DMS 273 (cell line): Measurements from ENCODE around the gene GOSR2.
A peak's percentile ranks its signal among the peaks of the same experiment; 100 is the strongest.
"Not testable (repeated sequence)": the region's sequence is repeated elsewhere in the genome, so short reads cannot be mapped to it uniquely, and the experiment has no call there.

Source experiments
- DNase-seq: peaks from one replicate; lab custom pipeline; 2025; ENCODE audit not compliant: unreplicated experiment; lab: John Stamatoyannopoulos, UW

The GOSR2 gene

DNA sequence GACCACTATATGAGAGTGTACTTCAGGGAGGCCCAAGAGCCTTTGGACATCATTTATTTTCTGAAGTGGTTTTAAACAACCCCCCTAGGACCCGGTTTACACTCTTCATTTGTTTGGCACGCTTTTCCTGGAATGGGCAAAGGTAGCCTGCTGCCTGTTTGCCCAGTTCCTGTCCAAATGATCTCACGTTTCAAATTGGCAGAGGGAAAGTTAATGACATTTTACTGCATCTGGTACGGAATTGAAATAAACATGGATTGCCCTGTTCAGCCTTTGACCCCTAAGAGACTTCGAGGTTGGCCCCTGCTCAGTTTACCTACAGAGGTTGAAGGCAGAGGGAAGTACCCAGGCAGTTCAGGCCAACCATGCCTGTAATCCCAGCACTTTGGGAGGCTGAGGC lies 61.9 kb downstream of the GOSR2 start:
- DNase-seq, result peak; percentile 94

DNA sequence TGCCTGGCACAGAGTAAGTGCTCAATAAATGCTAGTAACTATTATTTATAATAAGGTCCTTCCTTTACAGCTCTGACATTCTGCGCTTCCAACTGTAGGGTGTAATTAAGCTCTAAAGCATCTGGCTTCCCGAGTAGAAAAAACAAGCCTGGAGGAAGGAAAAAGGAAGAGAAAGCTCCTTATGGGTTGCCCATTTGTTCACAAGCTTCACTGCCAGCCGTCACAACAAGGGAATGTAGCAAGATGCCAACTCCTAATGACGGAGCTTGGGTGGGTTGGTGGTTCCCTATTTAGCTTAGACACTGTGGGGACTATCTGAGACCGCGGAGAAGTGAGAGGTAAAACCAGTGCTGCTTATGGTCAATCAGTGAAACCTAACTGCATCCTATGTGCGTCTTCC lies 63.4 kb downstream of the GOSR2 start:
- peak; percentile 96 for DNase-seq

DNA sequence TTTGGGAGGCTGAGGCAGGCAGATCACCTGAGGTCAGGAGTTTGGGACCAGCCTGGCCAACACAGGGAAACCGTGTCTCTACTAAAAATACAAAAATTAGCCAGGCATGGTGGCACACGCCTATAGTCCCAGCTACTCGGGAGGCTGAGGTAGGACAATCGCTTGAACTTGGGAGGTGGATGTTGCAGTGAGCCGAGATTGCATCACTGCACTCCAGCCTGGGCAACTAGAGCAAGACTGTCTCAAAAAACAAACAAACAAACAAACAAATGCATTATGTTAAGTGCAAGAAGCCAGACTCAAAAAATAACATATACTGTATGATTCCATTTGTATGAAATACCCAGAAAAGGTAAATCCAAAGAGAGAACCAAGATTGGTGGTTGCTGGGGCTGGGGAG lies 65.0 kb downstream of the GOSR2 start:
- not testable (repeated sequence) for DNase-seq

DNA sequence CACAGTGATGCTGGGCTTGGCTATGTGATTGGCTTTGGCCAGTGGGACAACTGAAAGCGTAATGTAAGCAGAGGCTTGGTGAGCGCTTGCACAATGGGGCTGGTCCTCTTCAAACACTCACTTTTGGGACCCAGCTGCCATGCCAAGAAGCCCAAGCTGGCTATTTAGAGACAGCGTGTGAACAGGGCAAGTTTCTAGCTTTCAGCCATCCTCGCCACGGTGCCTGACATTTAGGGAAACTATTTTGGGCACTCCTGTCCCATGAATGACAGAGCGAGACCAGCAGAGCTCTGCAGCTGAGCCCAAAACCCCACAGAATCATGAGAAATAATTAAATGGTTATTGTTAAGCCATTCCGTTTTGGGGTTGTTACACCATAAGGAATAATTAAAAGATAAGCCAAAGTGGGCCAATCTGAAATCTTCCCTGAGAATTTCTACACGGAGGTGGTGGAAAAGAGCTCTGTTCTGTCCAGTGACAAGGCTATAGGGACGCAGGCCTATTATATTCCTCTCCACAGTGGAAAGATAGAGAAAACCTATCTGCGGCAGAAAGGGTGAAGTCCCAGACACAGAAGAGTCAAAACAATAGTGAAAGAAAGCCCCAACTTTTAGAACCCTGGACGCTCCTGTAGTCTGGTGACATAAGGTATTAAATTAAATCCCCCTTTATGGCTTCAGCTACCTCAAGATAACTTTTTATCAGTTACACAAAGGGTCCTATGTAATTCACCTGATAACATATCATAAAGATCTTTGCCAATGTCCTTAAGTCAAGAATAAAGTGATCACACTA lies 66.9 kb downstream of the GOSR2 start:
- DNase-seq, result no peak

DNA sequence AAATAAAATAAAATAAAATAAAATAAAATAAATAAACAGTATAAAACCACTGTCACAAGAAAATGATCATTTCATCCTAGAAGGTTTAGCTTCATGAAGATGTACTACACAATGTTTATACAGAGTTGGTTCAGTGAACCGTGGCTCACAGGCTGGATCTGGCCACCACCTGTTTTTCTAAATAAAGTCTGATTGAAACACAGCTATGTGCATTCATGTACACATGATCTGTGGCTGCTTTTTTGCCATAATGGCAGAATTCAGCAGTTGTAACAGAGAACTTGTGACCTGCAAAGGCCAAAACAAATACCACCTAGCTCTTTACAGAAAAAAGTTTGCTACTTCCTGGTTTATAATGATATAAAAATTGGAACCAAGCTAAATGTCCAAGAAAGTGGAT lies 68.7 kb downstream of the GOSR2 start:
- peak; percentile 28 for DNase-seq
